Activated CD4-positive, alpha-beta T cell treated with anti-CD3 and anti-CD28 coated beads, Interleukin-2, amount 10 ng/mL, durations not matched to agents 7 days and 5 days (primary cell): ENCODE measurements around the gene PRKAG2. TPM values are rescaled to one million over a fixed set of nuclear protein-coding genes. Genes with fewer than 3 reads are reported as not detected.
A peak's percentile ranks its signal among the peaks of the same experiment; 100 is the strongest.

Experiments
- CTCF ChIA-PET: fragments of 350-600 bp; sonication (Branson Sonifier 250); formaldehyde crosslinking; loops from one replicate; lab custom pipeline; 2021; ENCODE audit warnings: antibody characterized with exemption; lab: Charles Lee
- POLR2A ChIA-PET: fragments of 350-600 bp; sonication (Branson Sonifier 250); formaldehyde crosslinking; loops from one replicate; lab custom pipeline; 2021; ENCODE audit warnings: antibody characterized with exemption; lab: Charles Lee
- DNase-seq: peaks from one replicate; pipeline ENCODE4 v3.0.0-alpha.2; 2020
- H3K27ac Mint-ChIP-seq: one replicate; pipeline ENCODE4 v1.8.0; 2021; ENCODE audit warnings: mild to moderate bottlenecking, moderate library complexity, mixed read lengths
- H3K27me3 Mint-ChIP-seq: one replicate; pipeline ENCODE4 v1.8.0; 2021; ENCODE audit warnings: mixed read lengths
- H3K36me3 Mint-ChIP-seq: one replicate; pipeline ENCODE4 v1.8.0; 2021; ENCODE audit warnings: low read depth, mixed read lengths
- H3K4me1 Mint-ChIP-seq: one replicate; pipeline ENCODE4 v1.8.0; 2021; ENCODE audit warnings: mixed read lengths
- H3K4me3 Mint-ChIP-seq: one replicate; pipeline ENCODE4 v1.8.0; 2021; ENCODE audit warnings: mild to moderate bottlenecking, moderate library complexity, mixed read lengths
- H3K9me3 Mint-ChIP-seq: one replicate; pipeline ENCODE4 v1.8.0; 2021; ENCODE audit warnings: mixed read lengths
- total RNA-seq, 2 experiments: library from RNA; stranded (reverse); gene quantifications; one replicate each; pipeline ENCODE4 v1.2.3, GENCODE V29; 2021

The PRKAG2 gene
- 10 to 100 TPM; 27.5 to 32.3 TPM for total RNA-seq

- Mint-ChIP-seq H3K27ac (peak within 1 kb of the TSS; percentile 94), H3K9me3 (no peaks in the 10 kb centered on the region), H3K27me3 (peaks cover 14% of the 10 kb centered on the region), H3K4me1 (peaks cover 10% of the 10 kb centered on the region), H3K4me3 (peak within 1 kb of the TSS; percentile 96), H3K36me3 (no peaks in the 10 kb centered on the region)
- peak; percentile 73 for DNase-seq
- POLR2A ChIA-PET = no interaction called here
- CTCF ChIA-PET = no interaction called here
Observed at GRCh38 chr7:151876899-151877777, at the start of gene PRKAG2. Gene PRKAG2 (minus strand): TSS chr7:151877115. CDS start chr7:151876620, 495 bp downstream.

- H3K27ac Mint-ChIP-seq = no peak overlapping the region
- CTCF ChIA-PET = no interaction called here
- H3K4me1 Mint-ChIP-seq = peaks cover 9% of the 10 kb centered on the region
- no peak for DNase-seq
- no peaks in the 10 kb centered on the region for H3K36me3 Mint-ChIP-seq
- H3K9me3 Mint-ChIP-seq = no peaks in the 10 kb centered on the region
- no peaks in the 10 kb centered on the region for H3K27me3 Mint-ChIP-seq
- POLR2A ChIA-PET = no interaction called here
- no peak overlapping the region for H3K4me3 Mint-ChIP-seq
Observed at GRCh38 chr7:151926336-151926712, 49.4 kb upstream of the PRKAG2 start.

GRCh38 chr7:151925446-151926335 lies 48.8 kb upstream of the PRKAG2 start:
- Mint-ChIP-seq H3K27me3 (no peaks in the 10 kb centered on the region), H3K9me3 (no peaks in the 10 kb centered on the region), H3K4me1 (peaks cover 9% of the 10 kb centered on the region), H3K27ac (no peak overlapping the region), H3K4me3 (no peak overlapping the region), H3K36me3 (no peaks in the 10 kb centered on the region)
- ChIA-PET POLR2A (no interaction called here), CTCF (interaction anchor here (1.2 kb wide), 1 partner anchor 9 kb away, joined by 3 read pairs; no protein-coding TSS in a partner anchor)
- DNase-seq = no peak

- no peak for DNase-seq
- H3K4me1 Mint-ChIP-seq = peaks cover 9% of the 10 kb centered on the region
- CTCF ChIA-PET = no interaction called here
- H3K27me3 Mint-ChIP-seq = no peaks in the 10 kb centered on the region
- H3K36me3 Mint-ChIP-seq = no peaks in the 10 kb centered on the region
- no peak overlapping the region for H3K27ac Mint-ChIP-seq
- no peaks in the 10 kb centered on the region for H3K9me3 Mint-ChIP-seq
- POLR2A ChIA-PET = interaction anchor here (0.7 kb wide), 1 partner anchor 73 kb away, joined by 3 read pairs; no protein-coding TSS in a partner anchor
- no peak overlapping the region for H3K4me3 Mint-ChIP-seq
Observed at GRCh38 chr7:151924508-151924907, 47.6 kb upstream of the PRKAG2 start.

DNA sequence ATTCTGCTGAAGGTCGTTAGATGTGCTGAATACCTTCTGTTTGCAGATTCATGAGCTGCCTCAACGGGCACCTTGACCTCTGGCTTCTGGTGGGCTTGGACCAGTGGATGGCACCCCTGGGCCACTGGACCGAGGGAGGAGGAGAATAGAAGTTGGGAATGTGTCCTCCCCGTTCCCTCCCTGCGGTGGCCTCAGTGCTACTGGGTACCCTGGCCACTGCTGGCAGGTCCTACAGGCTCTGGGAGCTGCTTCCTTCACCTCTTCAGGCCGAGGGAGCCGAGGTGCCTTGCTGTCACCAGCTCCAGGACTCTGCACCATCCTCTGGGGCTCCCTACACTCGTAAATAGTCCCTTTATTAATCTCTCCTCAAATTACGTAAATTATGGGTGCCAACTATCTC lies 47.1 kb upstream of the PRKAG2 start:
- Mint-ChIP-seq H3K27ac (no peak overlapping the region), H3K36me3 (no peaks in the 10 kb centered on the region), H3K4me1 (peaks cover 9% of the 10 kb centered on the region), H3K9me3 (no peaks in the 10 kb centered on the region), H3K27me3 (no peaks in the 10 kb centered on the region), H3K4me3 (no peak overlapping the region)
- ChIA-PET POLR2A (interaction anchor here (0.7 kb wide), 1 partner anchor 72 kb away, joined by 3 read pairs; no protein-coding TSS in a partner anchor), CTCF (no interaction called here)
- DNase-seq = no peak

DNA sequence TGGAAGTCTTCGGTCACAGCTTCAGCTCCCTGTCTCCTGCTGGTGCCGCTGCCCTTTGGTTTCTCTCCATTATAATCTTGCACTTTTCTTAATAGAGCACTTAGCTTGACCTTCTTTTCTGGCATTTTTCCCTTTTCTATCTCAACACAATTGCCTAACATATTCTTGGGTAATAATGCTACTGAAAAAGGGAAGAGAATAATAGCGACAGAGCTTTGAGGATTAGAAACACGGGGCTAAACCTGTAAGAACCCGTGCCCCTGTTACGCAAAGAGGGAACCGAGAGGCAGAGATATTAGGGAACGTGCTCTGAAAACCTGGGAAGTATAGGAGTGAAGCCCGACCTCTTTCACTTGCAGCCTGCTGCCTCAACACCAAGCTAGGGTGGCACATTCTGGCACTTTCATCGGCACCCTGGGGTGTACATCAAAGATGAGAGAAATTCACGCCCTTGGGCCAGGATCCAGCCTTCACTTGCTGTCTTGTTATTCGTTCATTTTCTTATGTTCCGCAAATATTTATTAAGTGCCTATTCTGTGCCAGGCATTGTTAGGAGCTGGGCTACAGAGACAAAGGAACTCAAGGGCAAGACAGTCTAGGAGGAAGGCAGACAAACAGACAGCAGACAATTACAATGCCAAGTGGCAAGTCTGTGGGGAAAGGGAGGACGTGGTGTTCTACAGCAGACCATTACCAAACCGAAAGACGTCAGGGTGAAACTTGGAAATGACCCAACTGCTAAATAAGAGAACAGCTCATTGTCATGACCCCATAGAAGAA lies 46.4 kb upstream of the PRKAG2 start:
- peaks cover 9% of the 10 kb centered on the region for H3K4me1 Mint-ChIP-seq
- H3K27me3 Mint-ChIP-seq = peaks cover 2% of the 10 kb centered on the region
- H3K36me3 Mint-ChIP-seq = no peaks in the 10 kb centered on the region
- no peaks in the 10 kb centered on the region for H3K9me3 Mint-ChIP-seq
- CTCF ChIA-PET = no interaction called here
- POLR2A ChIA-PET = interaction anchor here (0.7 kb wide), 1 partner anchor 72 kb away, joined by 3 read pairs; no protein-coding TSS in a partner anchor
- H3K27ac Mint-ChIP-seq = no peak overlapping the region
- H3K4me3 Mint-ChIP-seq = no peak overlapping the region
- DNase-seq = no peak

- Mint-ChIP-seq H3K27me3 (peaks cover 2% of the 10 kb centered on the region), H3K4me3 (no peak overlapping the region), H3K9me3 (no peaks in the 10 kb centered on the region), H3K36me3 (no peaks in the 10 kb centered on the region), H3K27ac (no peak overlapping the region), H3K4me1 (peaks cover 9% of the 10 kb centered on the region)
- POLR2A ChIA-PET = no interaction called here
- no peak for DNase-seq
- CTCF ChIA-PET = interaction anchor here (0.7 to 1.1 kb wide), 3 partner anchors 11 to 241 kb away, joined by 3 to 4 read pairs (median 4); no protein-coding TSS in a partner anchor
Observed at GRCh38 chr7:151921451-151921850, 44.5 kb upstream of the PRKAG2 start.

DNA sequence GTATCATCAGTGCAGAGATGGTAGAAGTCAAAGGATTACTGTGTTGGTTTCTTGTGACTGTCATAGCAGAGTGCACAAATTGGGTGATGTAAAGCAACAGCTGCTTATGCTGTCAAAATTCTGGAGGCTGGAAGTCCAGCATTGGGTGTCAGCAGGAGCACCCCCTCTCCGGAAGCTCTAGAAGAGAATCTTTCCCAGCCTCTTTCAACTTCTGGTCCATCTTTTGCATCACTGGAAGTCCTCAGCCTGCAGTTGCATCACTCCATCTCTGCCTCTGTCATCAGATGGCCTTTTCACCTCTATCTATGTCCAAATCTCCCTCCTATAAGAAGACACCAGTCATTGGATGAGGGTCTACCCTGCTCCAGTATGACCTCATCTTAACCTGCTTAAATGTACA lies 43.6 kb upstream of the PRKAG2 start:
- Mint-ChIP-seq H3K36me3 (no peaks in the 10 kb centered on the region), H3K4me1 (peaks cover 3% of the 10 kb centered on the region), H3K27ac (no peak overlapping the region), H3K4me3 (no peak overlapping the region), H3K9me3 (no peaks in the 10 kb centered on the region), H3K27me3 (peaks cover 2% of the 10 kb centered on the region)
- ChIA-PET POLR2A (no interaction called here), CTCF (interaction anchor here (0.5 to 1.0 kb wide), 2 partner anchors 73 to 792 kb away, joined by 3 read pairs; no protein-coding TSS in a partner anchor)
- DNase-seq = no peak

DNA sequence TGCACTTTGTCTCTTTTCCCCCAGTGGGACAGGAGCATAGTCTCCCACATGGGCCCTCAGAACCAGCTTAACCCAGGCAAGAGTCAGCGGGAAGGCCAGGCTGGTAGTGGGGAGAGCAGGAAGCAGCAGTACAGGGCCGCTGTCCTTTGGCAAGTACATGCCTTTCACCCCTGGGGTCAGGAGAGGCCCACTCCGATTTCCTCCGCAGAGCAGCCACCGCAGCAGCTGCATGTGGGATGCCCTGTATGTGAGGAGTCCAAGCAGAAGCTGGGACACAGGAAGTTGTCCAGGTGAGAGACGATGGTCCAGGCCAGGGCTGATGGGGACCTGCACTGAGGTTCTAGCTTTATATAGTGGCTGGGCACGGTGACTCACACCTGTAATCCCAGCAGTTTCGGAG lies 42.7 kb upstream of the PRKAG2 start:
- ChIA-PET POLR2A (no interaction called here), CTCF (interaction anchor here (1.9 kb wide), 1 partner anchor 14 kb away, joined by 4 read pairs; no protein-coding TSS in a partner anchor)
- Mint-ChIP-seq H3K4me3 (no peak overlapping the region), H3K36me3 (peaks cover 2% of the 10 kb centered on the region), H3K27me3 (peaks cover 7% of the 10 kb centered on the region), H3K27ac (no peak overlapping the region), H3K9me3 (peaks cover 5% of the 10 kb centered on the region), H3K4me1 (no peaks in the 10 kb centered on the region)
- DNase-seq = no peak

DNA sequence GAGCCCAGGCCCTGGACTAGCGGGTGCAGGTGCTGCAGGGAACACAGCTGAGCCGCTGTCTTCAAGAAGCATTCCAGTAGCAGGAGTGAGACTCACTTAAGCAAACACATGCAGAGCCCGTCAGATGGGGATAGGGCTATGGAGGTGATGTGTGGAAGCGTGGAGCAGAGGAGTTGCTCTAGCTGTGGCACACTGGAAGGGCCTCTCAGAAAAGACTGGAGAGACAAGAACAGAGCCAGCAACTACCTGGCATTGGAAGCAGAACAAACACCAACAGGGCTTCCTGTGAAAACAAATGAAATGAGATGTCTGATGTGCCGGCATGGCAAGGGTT lies 41.6 kb upstream of the PRKAG2 start:
- POLR2A ChIA-PET = no interaction called here
- Mint-ChIP-seq H3K4me1 (no peaks in the 10 kb centered on the region), H3K27ac (no peak overlapping the region), H3K9me3 (peaks cover 11% of the 10 kb centered on the region), H3K27me3 (peaks cover 13% of the 10 kb centered on the region), H3K4me3 (no peak overlapping the region), H3K36me3 (peaks cover 6% of the 10 kb centered on the region)
- DNase-seq = no peak
- CTCF ChIA-PET = interaction anchor here (1.9 kb wide), 1 partner anchor 13 kb away, joined by 4 read pairs; no protein-coding TSS in a partner anchor

DNA sequence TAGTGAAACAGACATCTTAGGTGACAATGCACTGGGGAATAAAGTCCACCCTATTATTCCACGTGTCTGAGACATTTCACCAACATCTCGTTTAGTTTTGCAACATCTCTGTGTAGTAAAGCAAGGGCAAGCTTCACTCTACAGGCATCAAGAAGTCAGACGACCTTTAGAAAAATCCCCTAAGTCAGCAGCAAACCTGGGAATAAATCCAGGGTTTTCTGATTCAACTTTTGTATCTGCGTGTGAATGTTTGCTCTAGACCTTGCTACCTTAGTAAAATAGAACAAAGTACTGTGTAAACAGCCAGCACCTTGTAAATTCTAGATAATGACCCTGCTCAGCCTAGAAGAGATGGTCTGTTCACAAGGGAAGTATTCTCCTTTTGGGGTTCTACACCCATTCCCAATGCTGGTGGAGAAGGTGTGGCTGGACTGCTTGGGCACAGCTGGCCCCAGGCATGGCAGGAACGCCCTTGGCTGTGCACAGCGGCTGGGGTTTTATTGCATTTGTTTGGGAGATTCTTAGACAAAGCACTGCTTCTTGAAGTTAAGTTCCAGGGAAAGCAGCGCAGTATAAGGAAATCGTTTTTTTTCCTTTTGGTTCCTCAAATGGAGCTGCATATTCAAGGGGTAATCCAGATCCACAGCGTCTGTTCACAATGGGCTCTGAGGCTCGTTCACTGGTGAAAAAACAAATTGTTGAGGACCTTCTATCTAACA lies 41.0 kb upstream of the PRKAG2 start:
- no peak overlapping the region for H3K27ac Mint-ChIP-seq
- ChIA-PET CTCF (interaction anchor here (1.9 kb wide), 1 partner anchor 12 kb away, joined by 4 read pairs; no protein-coding TSS in a partner anchor), POLR2A (no interaction called here)
- H3K9me3 Mint-ChIP-seq = peaks cover 11% of the 10 kb centered on the region
- no peaks in the 10 kb centered on the region for H3K4me1 Mint-ChIP-seq
- DNase-seq = no peak
- no peak overlapping the region for H3K4me3 Mint-ChIP-seq
- peaks cover 13% of the 10 kb centered on the region for H3K27me3 Mint-ChIP-seq
- peaks cover 6% of the 10 kb centered on the region for H3K36me3 Mint-ChIP-seq
